Stimulated activated CD4-positive, alpha-beta T cell treated with anti-CD3 and anti-CD28 coated beads, Interleukin-4, amount 100 ng/mL, for 48 hours (primary cell): ENCODE measurements around the gene MMP24.
"Not testable (repeated sequence)": the region's sequence is repeated elsewhere in the genome, so short reads cannot be mapped to it uniquely, and the experiment has no call there.

Experiments used
- DNase-seq, 2 donors: peaks; one replicate each; pipeline ENCODE4 v3.0.0-alpha.2; 2020; ENCODE audit warnings: low read depth in 2 of 2

The MMP24 gene

GRCh38 chr20:35216541-35216940 is 9.9 kb upstream of the MMP24 start:
- no peak for DNase-seq

DNA sequence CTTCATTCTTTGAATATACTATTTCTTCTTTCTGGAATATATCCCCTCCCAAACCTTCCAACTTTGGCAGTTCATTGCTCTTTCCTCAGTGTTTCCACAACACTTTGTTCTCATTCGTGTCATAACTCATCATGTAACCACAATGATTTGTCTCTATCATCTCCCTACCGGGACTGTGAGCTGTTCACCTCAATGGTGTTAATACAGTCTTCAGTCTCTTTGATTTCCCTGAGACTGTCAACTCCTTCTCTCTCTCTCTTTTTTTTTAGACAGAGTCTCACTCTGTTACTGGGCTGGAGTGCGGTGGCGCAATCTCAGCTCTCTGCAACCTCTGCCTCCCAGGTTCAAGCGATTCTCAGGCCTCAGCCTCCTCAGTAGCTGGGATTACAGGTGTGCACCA is 2.5 kb upstream of the MMP24 start:
- DNase-seq, result no peak

DNA sequence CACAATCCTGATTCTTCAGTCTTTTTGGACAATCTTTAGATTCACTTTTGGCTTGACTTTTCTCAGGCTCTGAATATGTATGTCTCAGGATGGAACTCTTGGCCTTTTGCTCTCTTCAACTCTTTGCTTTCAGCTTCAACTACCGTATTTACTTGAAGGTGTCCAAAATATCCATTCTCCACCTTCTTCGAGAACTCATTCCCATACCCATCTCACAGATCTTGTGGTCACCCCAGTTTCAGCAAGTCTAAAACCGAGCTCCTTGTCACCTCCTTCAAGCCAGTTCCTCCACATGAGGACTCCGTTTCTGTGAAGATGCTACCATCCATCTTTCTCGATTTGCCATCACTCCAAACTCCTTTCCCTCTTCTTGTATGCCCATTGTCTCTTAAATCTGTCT is 2.0 kb upstream of the MMP24 start:
- no peak for DNase-seq

DNA sequence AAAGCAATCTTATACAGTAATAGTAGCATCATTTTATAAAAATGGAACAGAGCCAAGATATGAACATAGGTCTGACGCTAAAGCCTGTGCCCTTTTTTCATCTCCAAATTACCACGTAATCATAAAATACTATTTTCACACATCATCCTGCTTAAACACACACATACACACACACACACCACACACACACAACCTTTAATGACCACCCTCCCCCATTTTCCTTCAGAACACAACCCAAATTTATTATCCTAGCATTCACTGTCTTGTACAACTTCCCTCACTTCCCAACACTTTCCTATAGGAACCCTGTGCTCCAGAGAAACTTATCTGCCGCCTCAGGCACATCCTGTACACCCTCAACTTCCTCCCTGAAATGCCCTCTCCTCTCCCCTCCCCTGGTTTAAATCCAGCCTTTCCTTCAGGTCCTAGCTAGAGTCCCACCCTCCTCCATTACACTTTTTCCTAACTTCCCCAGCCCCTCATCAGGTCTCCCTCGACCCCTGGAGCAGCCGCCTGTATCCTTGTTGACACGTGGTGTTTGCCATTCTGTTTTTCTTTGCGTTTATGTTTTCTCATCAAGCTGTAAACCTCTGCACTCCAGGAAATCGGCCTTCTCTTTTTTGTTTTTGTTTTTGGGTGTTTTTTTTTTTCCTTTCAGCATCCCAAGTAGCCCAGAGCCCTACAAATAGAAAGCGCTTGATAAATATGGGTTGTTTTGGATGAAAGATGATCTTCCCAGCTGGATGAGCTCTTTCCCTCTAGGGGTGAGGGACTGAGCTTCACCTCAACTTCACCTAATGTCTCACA is 968 bp upstream of the MMP24 start:
- no peak for DNase-seq

GRCh38 chr20:35226884-35227681 is 593 bp downstream of the MMP24 start:
- DNase-seq, result peak; percentile 33 to 48

DNA sequence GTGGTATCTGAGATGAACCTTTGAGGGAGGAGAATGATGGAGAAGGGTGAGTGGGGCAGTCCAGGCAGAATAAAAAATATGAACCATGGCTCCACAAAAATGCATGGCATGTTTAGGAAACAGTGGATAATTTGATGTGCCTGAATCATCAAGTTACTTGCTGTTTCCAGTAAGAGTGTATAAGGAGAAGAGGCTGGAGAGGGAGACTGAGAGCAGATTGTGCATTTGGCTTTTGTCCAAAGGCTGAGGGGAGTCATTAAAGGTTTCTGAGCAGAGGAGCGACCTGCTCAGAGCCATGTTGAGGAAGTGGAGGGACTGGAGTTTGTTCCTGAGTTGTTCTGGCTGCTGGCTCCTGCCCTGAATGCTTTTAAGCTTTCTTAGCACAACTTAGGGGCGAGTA is 6.1 kb downstream of the MMP24 start:
- DNase-seq, result no peak

GRCh38 chr20:35235881-35236280 is 9.4 kb downstream of the MMP24 start:
- no peak for DNase-seq

DNA sequence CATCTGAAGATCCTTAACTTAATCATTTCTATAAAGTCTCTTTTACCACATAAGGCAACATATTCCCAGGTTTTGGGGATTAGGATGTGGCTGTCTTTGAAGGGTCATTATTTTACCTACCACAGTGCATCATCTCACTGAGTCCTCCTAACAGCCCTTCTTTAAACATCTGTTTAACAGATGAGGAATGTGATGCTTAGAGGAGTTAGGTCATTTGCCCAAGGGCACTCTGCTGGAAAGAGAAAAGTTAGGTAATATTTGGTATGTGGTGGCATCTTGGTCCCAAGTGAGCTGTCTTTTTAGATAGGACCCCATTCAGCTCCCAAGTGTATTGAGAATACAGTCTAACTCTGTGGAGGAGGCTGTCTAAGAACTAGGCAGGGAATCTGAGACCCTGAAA is 11.0 kb downstream of the MMP24 start:
- no peak for DNase-seq

DNA sequence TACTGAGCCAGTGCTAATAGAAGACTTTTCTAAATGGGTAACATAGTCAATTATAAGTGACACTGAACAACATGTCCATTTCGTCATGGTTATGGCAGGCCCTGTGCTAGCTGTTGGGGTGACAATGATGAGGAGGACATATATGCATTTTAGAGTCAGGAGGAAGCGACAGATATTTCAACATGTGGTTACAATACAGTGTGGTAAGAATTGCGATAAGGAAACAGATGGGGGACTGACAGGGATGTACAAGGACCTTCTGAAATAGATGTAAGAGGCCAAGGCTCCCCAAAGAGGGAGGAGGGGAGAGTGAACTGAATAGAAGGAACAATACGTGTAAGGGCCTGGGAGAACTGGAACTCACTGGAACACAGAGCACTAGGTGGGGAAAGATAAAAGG is 11.7 kb downstream of the MMP24 start:
- no peak for DNase-seq

- DNase-seq, result no peak
Measured at GRCh38 chr20:35238735-35239134, 12.2 kb downstream of the MMP24 start.

DNA sequence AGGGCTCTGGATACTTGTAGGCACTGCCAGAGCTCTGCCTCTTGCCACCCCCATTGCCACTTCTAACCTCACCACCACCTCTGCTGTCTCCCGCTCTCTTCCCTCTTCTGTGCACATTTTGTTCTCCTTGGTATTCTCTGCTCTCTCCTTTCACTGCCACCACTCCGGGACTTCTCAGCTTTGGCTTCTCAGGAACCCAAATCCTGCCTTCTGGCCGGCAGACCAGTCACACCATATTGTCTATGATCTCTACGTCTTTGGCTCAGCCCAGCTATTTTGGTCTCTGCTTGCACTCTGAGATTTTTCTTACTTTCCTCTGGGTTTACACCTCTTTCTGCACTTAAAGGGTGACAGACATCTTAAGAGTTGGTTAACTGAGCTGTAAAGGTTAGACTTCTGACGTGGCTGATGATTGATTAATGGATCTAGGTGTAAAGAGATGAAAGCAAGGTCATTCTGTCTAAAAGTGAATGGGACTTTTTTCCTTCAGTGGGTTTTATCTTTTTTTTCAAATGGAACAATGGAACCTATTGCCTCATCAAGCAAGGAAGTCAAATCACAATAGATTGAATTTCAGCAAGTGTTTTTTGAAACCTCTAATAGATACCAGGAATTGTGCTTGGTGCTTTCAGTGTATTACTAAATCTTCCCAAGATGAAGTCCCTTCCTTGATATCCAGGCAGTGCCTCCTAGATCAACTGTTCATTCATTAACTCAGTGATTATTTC is 13.8 kb downstream of the MMP24 start:
- no peak for DNase-seq

DNA sequence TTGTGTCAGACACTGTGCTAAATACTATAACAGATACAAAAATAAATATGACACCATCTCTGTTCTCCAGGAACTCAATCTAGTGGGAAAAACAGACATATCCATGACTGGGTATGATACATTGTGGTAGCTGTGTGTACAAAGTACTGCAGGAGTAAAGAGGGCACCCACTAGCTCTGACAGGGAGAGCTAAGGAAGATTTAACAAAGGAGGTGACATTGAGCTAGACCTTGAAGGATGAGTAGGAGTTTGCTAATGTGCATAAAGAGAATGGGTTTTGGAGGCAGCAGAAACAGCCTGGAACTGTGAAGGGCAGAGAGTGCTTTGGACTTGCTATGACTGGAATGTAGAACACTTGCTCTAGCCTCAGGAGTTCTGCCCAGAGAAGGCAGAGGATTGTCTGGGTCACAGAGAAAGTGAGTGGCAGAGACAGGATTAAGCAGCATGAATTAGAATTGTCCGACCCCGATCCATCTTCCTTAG is 14.4 kb downstream of the MMP24 start:
- no peak for DNase-seq

GRCh38 chr20:35243317-35243716 is 16.8 kb downstream of the MMP24 start:
- DNase-seq, result no peak

DNA sequence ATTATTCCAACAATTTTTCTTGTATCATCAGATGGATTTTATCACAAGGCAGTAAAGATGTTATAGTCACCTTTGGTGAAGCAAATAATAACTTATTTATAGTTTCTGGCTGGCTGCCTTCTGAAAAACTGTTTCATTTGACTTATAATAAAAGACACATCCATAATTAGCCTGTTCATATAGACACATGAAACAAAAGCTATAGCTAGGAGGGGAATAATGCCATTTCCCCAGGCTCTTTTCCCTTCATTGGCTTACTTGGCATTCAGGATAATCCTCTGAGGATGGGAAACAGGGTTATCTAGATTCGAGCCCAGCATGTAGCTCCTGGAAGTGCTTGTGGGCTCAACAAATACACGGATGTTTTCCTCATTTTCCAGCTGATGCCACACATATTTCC is 17.5 kb downstream of the MMP24 start:
- DNase-seq, result no peak

- DNase-seq, result no peak
Measured at GRCh38 chr20:35246723-35247122, 20.2 kb downstream of the MMP24 start.

DNA sequence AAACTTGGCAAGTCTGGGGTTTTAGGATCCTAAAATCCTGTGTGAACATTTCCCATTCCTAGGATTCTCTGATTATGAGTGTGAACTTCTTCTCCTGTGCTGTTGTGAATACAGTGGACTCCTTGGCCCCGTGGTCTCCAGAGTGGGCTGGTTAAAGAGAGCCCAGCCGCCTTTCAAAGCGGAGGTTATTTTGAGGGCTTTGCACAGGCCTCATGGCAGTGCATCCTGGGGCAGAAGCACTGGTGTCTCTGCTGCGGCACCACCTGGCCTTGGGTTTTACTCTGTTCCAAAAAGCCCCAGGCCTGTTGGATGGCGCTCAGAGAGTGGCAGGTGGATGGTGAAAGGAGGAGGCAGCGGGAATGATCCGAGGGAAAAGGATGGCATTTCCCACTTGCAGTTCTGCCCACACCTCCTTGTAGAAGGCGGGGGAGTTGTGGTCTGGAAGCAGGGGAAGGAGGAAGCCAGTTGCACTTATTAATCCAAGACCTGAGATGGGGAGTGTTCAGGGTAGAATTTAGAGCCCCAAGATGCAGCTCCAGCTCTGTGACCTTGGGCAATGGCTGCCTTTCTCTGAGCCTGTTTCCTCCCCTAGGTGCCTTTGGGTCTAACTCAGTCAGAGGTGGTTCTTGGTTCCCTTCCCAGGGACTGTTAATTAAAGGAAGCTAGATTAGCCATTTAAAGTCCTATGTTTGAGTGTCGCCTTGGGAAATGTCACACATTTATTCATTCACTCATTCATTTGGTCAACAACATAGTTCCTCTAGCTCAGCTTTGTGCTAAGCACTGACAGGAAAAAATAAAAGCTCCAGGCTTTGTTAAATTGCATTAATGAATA is 22.4 kb downstream of the MMP24 start:
- no peak for DNase-seq

DNA sequence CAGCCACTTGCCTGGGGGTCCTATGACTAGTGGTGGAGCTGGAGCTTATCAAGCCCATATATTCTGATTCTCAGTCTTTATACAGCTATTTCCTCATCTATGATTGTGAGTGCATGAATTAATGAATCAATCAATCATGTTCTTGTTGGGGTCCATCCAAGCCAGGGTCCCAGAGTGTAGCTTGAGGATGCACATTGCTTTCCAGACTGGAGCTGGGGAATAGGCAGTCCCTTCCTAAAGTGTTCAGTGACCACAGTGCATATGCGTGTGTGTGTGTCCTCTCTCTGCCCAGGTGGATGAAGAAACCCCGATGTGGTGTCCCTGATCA is 25.1 kb downstream of the MMP24 start:
- DNase-seq, result no peak

DNA sequence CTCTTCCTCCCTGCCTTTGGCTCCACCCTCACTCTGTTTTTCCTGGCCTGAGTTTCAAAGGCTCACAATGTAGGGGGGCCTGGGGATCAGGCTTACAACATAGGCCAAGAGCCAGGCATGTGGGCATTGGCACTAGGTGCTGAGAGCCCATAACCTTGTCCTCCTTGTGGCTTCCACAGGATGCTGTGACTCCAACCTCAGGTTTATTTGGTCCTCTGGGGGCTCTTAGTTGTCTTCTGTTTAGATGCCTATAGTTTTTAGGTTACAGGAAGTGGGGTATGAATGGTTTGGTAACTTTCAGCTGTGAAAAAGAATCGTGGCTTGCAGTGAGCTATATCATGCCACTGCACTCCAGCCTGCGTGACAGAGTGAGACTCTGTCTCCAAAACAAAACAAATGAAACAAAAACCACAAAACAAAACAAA is 25.6 kb downstream of the MMP24 start:
- no peak for DNase-seq

DNA sequence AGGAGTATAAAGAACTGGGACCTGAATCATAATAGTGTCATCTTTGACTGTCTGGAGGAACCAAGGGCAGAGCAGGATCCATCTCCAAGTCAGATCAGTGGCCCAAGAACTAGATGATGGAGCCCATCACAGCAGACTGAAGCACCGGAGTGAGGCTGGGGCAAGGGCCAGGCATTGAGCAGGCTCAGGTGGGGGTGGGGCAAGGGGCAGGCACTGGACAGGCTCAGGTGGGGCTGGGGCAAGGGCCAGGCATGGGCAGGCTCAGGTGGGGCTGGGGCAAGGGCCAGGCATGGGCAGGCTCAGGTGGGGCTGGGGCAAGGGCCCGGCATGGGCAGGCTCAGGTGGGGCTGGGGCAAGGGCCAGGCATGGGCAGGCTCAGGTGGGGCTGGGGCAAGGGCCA is 26.1 kb downstream of the MMP24 start:
- not testable (repeated sequence) for DNase-seq

- DNase-seq, result no peak
Measured at GRCh38 chr20:35253010-35253409, 26.5 kb downstream of the MMP24 start.

DNA sequence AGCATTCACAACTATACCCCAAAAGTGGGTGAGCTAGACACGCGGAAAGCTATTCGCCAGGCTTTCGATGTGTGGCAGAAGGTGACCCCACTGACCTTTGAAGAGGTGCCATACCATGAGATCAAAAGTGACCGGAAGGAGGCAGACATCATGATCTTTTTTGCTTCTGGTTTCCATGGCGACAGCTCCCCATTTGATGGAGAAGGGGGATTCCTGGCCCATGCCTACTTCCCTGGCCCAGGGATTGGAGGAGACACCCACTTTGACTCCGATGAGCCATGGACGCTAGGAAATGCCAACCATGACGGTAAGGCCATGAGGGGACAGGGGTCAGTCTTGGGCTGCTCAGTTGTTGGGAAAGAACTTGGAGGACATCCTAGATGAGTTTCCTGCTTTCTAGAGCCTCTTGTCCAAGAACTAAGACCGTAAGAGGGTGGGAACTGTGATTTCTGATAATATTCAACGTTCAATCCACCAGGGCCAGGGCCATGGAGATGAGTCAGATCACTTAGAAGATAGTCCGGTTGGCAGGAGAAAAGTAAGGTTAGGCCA is 28.0 kb downstream of the MMP24 start:
- DNase-seq, result no peak
